ENCODE results near the gene GOPC. TPM values are rescaled to one million over a fixed set of nuclear protein-coding genes. Genes with fewer than 3 reads are reported as not detected.

Gene GOPC
- total and polyA plus RNA-seq, 3 donors from 2014 or later: 26.6 to 29.9 (median 28.8) TPM

DNA sequence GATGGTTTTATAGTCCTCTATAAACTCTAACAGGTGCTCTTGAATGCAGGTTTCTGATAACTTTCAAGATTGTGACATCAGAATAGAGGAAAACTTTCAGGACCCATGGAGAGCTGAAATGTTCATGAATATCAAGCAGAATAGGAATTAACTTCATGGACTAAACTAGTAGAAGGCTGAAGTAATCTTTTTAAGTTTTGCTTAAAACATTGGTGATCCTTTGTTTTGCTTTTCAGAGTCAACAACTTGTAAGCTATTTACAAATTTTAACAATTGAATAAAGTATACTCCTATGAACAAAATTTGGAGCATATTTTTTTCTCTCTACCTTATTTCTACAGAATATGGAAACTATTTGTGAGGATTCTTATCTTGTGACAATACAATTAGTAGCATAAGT, 25.2 kb upstream of the GOPC start:
- DNase-seq: no peak
- TF ChIP-seq POLR2A (IDR thresholded peaks at IDR 0.05): no peak
- TF ChIP-seq, protein P1, sequence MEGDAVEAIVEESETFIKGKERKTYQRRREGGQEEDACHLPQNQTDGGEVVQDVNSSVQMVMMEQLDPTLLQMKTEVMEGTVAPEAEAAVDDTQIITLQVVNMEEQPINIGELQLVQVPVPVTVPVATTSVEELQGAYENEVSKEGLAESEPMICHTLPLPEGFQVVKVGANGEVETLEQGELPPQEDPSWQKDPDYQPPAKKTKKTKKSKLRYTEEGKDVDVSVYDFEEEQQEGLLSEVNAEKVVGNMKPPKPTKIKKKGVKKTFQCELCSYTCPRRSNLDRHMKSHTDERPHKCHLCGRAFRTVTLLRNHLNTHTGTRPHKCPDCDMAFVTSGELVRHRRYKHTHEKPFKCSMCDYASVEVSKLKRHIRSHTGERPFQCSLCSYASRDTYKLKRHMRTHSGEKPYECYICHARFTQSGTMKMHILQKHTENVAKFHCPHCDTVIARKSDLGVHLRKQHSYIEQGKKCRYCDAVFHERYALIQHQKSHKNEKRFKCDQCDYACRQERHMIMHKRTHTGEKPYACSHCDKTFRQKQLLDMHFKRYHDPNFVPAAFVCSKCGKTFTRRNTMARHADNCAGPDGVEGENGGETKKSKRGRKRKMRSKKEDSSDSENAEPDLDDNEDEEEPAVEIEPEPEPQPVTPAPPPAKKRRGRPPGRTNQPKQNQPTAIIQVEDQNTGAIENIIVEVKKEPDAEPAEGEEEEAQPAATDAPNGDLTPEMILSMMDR (IDR thresholded peaks at IDR 0.05): no peak
- intact Hi-C loops (cut with DNase I; ENCODE audit: low total_unique reads): no loop called here
- Histone ChIP-seq H3K4me1 (no peaks in the 10 kb centered on the region), H3K4me3 (no peak overlapping the region), H3K9me3 (no peaks in the 10 kb centered on the region), H3K27me3 (no peaks in the 10 kb centered on the region), H3K27ac (no peak overlapping the region), H3K36me3 (ENCODE audit: low read depth, missing control alignments) (no peaks in the 10 kb centered on the region)

DNA sequence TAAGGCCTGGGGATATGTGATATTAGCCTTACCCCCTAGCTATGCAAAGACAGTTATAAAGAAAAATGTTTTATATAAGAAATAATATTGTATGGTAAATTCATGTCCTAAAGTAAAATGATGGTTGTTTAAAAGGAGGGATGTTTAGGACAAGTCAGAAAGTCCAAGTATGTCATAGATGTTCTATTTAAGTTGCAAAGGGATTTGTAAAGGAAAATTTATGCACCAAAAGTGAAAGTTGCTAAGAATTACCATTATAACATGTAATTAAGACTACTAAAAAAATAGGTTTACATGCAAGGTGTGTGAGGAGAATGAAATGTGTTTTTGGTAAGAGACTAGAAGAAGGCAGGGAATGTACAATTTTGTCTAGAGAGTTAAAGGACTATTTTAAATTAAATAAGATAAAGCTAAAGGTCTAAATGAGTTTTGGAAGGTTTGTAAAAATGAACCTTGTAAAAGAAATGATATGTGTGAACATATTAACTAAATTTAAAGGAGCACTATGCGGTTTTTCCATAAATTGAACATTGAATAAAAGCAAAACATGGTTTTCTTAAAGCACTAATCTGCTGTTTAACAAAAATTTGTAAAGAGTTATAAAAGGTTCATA, 22.7 kb upstream of the GOPC start:
- WGBS, 2 donors: 68 to 81% methylated on average over 1 of the region's 1 CpG
- Histone ChIP-seq H3K9me3 (no peaks in the 10 kb centered on the region), H3K27ac (no peak overlapping the region), H3K27me3 (no peaks in the 10 kb centered on the region), H3K36me3 (ENCODE audit: low read depth, missing control alignments) (no peaks in the 10 kb centered on the region), H3K4me3 (no peak overlapping the region), H3K4me1 (no peaks in the 10 kb centered on the region)
- intact Hi-C loops (cut with DNase I; ENCODE audit: low total_unique reads): no loop called here
- DNase-seq: no peak
- TF ChIP-seq, protein P1 (IDR thresholded peaks at IDR 0.05): no peak
- TF ChIP-seq POLR2A (IDR thresholded peaks at IDR 0.05): no peak

DNA sequence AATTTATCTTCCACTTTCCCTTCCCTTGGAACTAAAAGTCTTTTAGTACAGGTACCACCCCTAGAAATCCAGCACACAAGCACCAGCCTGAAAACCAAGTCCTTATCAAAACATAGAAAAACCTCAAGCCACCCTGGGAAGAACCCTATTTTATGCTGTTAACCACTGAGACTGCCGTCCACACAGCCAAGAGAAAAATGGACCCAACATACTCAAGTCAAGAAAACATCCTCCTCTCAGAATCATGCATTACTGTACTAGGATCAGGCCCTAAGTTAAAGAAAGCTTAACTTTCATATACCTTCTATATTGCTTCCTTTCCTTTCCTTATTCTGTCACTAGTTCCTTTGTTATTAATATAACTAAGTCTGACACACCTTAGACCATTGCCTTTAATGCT, 16.9 kb upstream of the GOPC start:
- intact Hi-C loops (cut with DNase I; ENCODE audit: low total_unique reads): no loop called here
- Histone ChIP-seq H3K27ac (no peak overlapping the region), H3K27me3 (no peaks in the 10 kb centered on the region), H3K4me1 (no peaks in the 10 kb centered on the region), H3K9me3 (no peaks in the 10 kb centered on the region), H3K4me3 (no peak overlapping the region), H3K36me3 (ENCODE audit: low read depth, missing control alignments) (no peaks in the 10 kb centered on the region)
- 75 to 97% methylated on average over 1 of the region's 1 CpG for WGBS, 2 donors
- TF ChIP-seq, protein P1 (IDR thresholded peaks at IDR 0.05): no peak
- TF ChIP-seq POLR2A (IDR thresholded peaks at IDR 0.05): no peak
- no peak for DNase-seq

DNA sequence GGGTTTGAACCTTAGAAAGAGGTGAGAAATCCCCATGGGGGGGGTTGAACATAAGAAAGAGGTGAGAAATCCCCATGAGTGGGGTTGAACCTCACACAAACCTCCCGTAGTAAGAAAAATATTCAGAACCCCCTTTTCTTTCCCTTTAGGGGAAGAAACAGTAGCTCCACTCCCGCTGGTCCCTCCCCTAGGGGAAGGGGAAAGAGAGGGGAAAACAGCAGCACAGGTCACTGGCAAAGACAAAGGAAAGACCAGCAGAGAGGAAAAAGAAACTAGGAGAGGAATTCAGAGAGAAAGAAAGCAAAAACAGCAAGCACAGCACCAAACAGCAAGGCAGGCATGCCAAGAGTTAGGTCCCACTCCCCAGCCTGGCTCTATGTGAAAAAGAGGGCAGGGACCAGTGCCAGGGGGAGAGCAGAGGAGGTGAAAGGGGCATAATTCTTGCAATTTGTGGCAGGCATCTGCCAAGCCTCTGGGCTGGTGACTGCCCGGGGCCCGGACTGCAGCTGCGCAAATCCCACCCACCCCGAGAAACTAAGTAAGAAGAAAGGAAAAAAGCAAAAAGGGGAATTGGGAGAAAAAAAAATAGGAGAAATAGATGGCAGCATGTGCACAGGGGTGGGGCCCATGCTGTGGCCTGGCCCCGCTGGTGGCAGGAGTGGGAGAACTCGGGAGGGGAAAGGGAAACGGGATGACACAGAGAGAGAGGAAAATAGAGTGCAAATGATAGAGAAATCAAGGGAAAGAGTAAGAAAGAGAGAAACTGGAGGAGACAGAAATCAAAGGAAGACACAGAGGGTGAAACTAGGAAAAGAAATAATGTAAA, 15.1 kb upstream of the GOPC start:
- no peak overlapping the region for H3K27ac ChIP-seq
- no peaks in the 10 kb centered on the region for H3K27me3 ChIP-seq
- intact Hi-C loops (cut with DNase I; ENCODE audit: low total_unique reads): no loop called here
- TF ChIP-seq, protein P1 (IDR thresholded peaks at IDR 0.05): no peak
- TF ChIP-seq POLR2A (IDR thresholded peaks at IDR 0.05): no peak
- no peak for DNase-seq
- H3K9me3 ChIP-seq: no peaks in the 10 kb centered on the region
- no peaks in the 10 kb centered on the region for H3K36me3 ChIP-seq (ENCODE audit: low read depth, missing control alignments)
- H3K4me1 ChIP-seq: no peaks in the 10 kb centered on the region
- 90 to 91% methylated on average over 9 of the region's 9 CpGs for WGBS, 2 donors
- no peak overlapping the region for H3K4me3 ChIP-seq
